T-helper 2 cell treated with Interferon-gamma antibody and Interleukin-4, amounts not matched to agents 5 μg/mL and 100 μg/mL, for 36 hours (primary cell): ENCODE results near the gene RACGAP1.
"Not testable (repeated sequence)": the region's sequence is repeated elsewhere in the genome, so short reads cannot be mapped to it uniquely, and the experiment has no call there.

ENCODE experiments used
- DNase-seq: peaks from one replicate; pipeline ENCODE4 v3.0.0; 2021; ENCODE audit warnings: low spot score
- H3K27ac Mint-ChIP-seq: one replicate; pipeline ENCODE4 v1.8.0; 2021; ENCODE audit warnings: mild to moderate bottlenecking, mixed read lengths
- H3K27me3 Mint-ChIP-seq: one replicate; pipeline ENCODE4 v1.8.0; 2021; ENCODE audit warnings: low read depth, mixed read lengths
- H3K36me3 Mint-ChIP-seq: one replicate; pipeline ENCODE4 v1.8.0; 2021; ENCODE audit warnings: low read depth, mixed read lengths
- H3K4me1 Mint-ChIP-seq: one replicate; pipeline ENCODE4 v1.8.0; 2021; ENCODE audit warnings: low read depth, mixed read lengths
- H3K4me3 Mint-ChIP-seq: one replicate; pipeline ENCODE4 v1.8.0; 2022; ENCODE audit warnings: mild to moderate bottlenecking, moderate library complexity, mixed read lengths
- H3K9me3 Mint-ChIP-seq: one replicate; pipeline ENCODE4 v1.8.0; 2021; ENCODE audit warnings: mixed read lengths

Gene RACGAP1

GRCh38 chr12:50005175-50005574 lies 20.1 kb downstream of the RACGAP1 start:
- H3K4me3 Mint-ChIP-seq = no peak overlapping the region
- DNase-seq = no peak
- no peaks in the 10 kb centered on the region for H3K27me3 Mint-ChIP-seq
- peaks cover 60% of the 10 kb centered on the region for H3K36me3 Mint-ChIP-seq
- peaks cover 11% of the 10 kb centered on the region for H3K4me1 Mint-ChIP-seq
- H3K9me3 Mint-ChIP-seq = no peaks in the 10 kb centered on the region
- H3K27ac Mint-ChIP-seq = no peak overlapping the region

- no peak for DNase-seq
- Mint-ChIP-seq H3K9me3 (no peaks in the 10 kb centered on the region), H3K27me3 (no peaks in the 10 kb centered on the region), H3K27ac (no peak overlapping the region), H3K4me3 (no peak overlapping the region), H3K36me3 (peaks cover 57% of the 10 kb centered on the region), H3K4me1 (peaks cover 9% of the 10 kb centered on the region)
Measured at GRCh38 chr12:50004696-50005095, 20.6 kb downstream of the RACGAP1 start.

DNA sequence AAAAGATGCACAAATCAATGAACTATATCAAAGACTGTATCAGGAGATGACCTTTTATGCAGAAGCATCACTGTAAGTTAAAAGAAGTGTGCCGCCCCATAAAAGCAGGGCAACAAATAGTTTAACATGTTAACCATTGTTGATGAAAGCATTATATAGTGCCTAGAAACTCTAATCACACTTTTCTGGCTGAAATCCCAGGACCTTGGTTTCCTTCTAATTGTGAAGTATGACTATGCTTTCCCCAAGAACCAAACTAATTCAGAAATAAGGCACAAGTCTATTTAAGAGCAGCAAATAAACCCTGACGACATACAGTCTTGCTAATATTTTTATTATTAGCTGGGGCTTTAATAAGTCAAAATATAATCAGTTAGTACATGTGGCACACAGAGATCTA lies 21.7 kb downstream of the RACGAP1 start:
- H3K27ac Mint-ChIP-seq = no peak overlapping the region
- H3K27me3 Mint-ChIP-seq = no peaks in the 10 kb centered on the region
- H3K4me3 Mint-ChIP-seq = no peak overlapping the region
- DNase-seq = no peak
- peaks cover 60% of the 10 kb centered on the region for H3K36me3 Mint-ChIP-seq
- peaks cover 6% of the 10 kb centered on the region for H3K4me1 Mint-ChIP-seq
- no peaks in the 10 kb centered on the region for H3K9me3 Mint-ChIP-seq

- Mint-ChIP-seq H3K36me3 (peaks cover 58% of the 10 kb centered on the region), H3K27me3 (no peaks in the 10 kb centered on the region), H3K4me1 (no peaks in the 10 kb centered on the region), H3K4me3 (no peak overlapping the region), H3K9me3 (no peaks in the 10 kb centered on the region), H3K27ac (no peak overlapping the region)
- DNase-seq = no peak
Measured at GRCh38 chr12:49998453-49998852, 26.8 kb downstream of the RACGAP1 start.

DNA sequence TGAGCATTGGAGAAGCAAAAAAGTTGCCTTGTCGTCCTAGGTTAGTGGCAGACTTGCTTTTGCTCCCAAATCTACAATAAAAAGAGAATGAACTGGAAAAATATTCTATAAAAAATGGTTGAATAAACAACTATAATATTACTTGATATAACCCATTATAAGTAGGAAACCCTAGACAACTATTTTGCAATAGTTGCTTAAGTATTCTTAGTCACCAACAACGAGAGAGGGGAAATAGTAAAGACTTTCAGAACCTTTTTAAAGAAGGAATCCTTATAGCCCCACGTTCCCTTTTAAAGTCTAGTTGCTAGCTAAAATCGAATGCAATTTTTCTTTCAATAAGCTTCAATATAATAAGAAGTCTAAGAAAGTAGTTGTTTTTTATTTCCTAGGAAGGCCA lies 35.0 kb downstream of the RACGAP1 start:
- no peaks in the 10 kb centered on the region for H3K27me3 Mint-ChIP-seq
- H3K27ac Mint-ChIP-seq = no peak overlapping the region
- peaks cover 74% of the 10 kb centered on the region for H3K36me3 Mint-ChIP-seq
- no peak for DNase-seq
- H3K4me3 Mint-ChIP-seq = no peak overlapping the region
- no peaks in the 10 kb centered on the region for H3K4me1 Mint-ChIP-seq
- no peaks in the 10 kb centered on the region for H3K9me3 Mint-ChIP-seq

- not testable (repeated sequence) for DNase-seq, H3K4me1 Mint-ChIP-seq, H3K27me3 Mint-ChIP-seq, H3K9me3 Mint-ChIP-seq, H3K27ac Mint-ChIP-seq, H3K4me3 Mint-ChIP-seq
- peaks cover 67% of the 10 kb centered on the region for H3K36me3 Mint-ChIP-seq
Measured at GRCh38 chr12:49989400-49989799, 35.9 kb downstream of the RACGAP1 start.

DNA sequence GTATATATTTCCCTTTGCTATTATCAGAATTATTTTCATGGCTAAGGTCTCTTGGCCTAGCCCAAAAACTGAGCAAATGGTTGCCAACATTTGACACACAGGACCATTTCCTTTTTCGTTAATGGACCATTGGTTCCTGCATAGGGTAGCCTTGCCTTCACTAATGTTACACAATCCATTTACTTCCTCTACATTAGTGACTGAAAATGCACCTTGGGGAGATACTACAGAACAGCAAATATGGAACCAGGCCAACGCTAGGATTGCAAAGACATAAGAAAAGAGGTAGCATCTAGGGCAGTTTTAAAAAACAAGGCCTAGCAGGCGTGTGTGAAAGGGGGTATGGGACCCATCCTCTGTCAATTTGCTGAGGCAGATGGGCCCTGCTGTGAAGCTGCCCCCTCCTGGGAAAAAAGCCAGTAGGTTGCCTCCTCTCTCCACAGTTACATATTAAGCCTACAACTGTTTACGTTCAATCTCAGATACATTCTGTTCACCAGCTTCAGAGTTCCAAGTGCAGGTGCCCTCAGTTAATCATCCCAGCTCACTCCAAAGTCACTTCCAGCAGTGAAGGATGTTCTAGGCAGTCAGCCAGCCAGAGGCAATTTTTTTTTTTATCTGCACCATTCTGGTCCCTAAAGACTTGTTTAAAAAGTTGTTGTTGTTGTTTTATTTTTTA lies 37.5 kb downstream of the RACGAP1 start:
- peaks cover 56% of the 10 kb centered on the region for H3K36me3 Mint-ChIP-seq
- H3K4me3 Mint-ChIP-seq = no peak overlapping the region
- H3K27me3 Mint-ChIP-seq = no peaks in the 10 kb centered on the region
- peaks cover 2% of the 10 kb centered on the region for H3K4me1 Mint-ChIP-seq
- no peak for DNase-seq
- H3K27ac Mint-ChIP-seq = no peak overlapping the region
- no peaks in the 10 kb centered on the region for H3K9me3 Mint-ChIP-seq

DNA sequence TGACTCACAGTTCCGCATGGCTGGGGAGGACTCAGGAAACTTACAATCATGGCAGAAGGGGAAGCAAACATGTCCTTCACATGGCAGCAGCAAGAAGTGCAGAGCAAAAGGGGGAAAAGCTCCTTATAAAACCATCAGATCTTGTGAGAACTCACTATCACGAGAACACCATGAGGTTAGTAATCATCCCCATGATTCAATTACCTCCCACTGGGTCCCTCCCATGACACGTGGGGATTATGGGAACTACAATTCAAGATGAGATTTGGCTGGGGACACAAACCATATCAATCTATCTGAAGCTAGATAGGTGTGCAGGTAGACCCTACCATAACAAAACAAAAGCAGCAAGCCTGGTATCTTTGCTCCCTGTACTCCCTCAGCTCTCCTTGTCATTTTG lies 38.8 kb downstream of the RACGAP1 start:
- not testable (repeated sequence) for H3K4me1 Mint-ChIP-seq, H3K27me3 Mint-ChIP-seq, H3K9me3 Mint-ChIP-seq, H3K4me3 Mint-ChIP-seq, H3K27ac Mint-ChIP-seq, DNase-seq
- peaks cover 44% of the 10 kb centered on the region for H3K36me3 Mint-ChIP-seq

GRCh38 chr12:49985981-49986380 lies 39.3 kb downstream of the RACGAP1 start:
- Mint-ChIP-seq H3K4me1 (peaks cover 2% of the 10 kb centered on the region), H3K27ac (no peak overlapping the region), H3K27me3 (no peaks in the 10 kb centered on the region), H3K9me3 (no peaks in the 10 kb centered on the region), H3K36me3 (peaks cover 44% of the 10 kb centered on the region), H3K4me3 (no peak overlapping the region)
- DNase-seq = no peak

DNA sequence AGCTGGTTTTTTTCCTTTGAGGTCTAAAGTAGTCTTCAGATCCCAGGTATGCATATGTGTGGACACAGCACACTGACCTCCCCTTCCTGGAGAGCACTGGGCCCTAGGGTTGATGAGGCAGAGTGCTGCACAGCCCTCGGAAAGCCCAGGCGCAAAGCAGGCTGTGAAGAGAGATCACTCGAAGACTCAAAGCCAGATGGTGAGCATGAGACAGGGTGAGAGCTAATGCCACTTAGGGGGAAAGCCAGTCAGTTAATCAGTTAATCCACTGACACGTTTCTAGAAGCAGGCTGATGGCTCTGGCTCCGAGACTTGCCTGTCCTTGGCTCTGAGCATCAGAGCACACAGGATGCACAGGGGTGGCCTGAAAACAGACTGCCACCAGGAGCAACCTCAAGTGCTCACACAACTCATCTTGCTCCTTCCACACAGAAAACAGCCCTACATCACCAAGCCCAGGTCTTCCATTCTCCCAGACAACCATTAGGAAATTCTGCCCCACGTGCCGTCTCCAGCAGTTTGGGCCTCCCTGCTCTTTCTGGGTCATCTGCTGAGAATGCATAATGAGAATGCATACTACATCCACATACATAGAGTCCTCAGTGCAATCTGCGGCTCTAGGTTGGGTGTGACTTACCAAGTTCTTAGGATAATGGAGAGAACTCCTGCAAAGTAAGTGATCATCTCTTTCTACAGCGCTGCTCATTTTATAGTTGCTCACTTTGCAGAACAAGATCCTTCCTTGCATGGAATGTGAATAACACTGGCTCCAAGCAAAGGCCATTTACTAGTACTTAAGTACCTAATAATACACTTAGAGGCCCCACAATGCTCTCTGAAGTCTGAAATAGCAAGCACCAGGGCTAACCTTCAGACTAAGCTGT lies 40.6 kb downstream of the RACGAP1 start:
- Mint-ChIP-seq H3K4me1 (peaks cover 2% of the 10 kb centered on the region), H3K36me3 (peaks cover 35% of the 10 kb centered on the region), H3K27ac (no peak overlapping the region), H3K27me3 (no peaks in the 10 kb centered on the region), H3K4me3 (no peak overlapping the region), H3K9me3 (no peaks in the 10 kb centered on the region)
- no peak for DNase-seq

GRCh38 chr12:49983892-49984291 lies 41.4 kb downstream of the RACGAP1 start:
- Mint-ChIP-seq H3K4me1 (peaks cover 2% of the 10 kb centered on the region), H3K9me3 (no peaks in the 10 kb centered on the region), H3K4me3 (no peak overlapping the region), H3K27me3 (no peaks in the 10 kb centered on the region), H3K36me3 (peaks cover 29% of the 10 kb centered on the region), H3K27ac (no peak overlapping the region)
- DNase-seq = no peak

DNA sequence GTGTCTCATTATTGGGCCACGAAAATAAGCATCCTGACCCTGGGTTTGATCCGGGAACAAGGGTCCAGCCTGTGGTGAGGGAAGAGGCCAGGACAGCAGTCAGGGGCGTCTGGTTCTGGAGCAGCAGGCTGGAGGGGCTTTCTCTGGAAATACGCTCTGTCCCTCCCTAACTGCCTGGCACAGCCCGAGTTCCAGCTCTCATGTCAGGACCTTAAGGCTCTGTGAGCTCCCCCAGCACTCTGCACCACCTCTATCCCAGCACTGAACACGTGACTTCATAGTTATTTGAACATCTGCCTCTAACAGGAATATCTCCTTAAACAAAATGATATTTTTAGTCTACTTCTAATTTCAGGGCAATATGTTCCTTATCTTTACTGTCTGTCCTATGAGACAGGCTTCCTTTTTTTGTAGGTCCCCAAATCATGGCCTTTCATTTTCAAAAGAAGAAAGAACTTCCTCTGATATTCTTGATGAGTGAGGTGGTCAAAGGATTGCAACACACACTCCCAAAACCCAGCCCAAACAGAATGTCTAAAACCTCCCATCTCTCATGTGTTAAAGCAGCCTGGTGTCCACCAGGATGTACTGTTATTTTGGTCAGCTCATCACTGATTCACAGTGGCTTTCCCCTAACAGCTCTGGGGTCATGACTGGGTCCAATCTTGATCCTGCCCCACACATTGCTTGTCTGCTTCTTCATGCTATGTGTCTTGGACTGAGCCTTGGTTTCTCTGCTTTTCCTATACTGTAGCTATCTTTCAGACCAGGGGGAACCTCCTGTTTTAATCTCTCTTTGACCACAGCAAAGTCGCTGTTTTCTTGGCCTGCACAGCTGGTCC lies 42.8 kb downstream of the RACGAP1 start:
- Mint-ChIP-seq H3K4me1 (peaks cover 2% of the 10 kb centered on the region), H3K9me3 (no peaks in the 10 kb centered on the region), H3K27ac (no peak overlapping the region), H3K36me3 (peaks cover 17% of the 10 kb centered on the region), H3K27me3 (no peaks in the 10 kb centered on the region), H3K4me3 (no peak overlapping the region)
- DNase-seq = no peak

DNA sequence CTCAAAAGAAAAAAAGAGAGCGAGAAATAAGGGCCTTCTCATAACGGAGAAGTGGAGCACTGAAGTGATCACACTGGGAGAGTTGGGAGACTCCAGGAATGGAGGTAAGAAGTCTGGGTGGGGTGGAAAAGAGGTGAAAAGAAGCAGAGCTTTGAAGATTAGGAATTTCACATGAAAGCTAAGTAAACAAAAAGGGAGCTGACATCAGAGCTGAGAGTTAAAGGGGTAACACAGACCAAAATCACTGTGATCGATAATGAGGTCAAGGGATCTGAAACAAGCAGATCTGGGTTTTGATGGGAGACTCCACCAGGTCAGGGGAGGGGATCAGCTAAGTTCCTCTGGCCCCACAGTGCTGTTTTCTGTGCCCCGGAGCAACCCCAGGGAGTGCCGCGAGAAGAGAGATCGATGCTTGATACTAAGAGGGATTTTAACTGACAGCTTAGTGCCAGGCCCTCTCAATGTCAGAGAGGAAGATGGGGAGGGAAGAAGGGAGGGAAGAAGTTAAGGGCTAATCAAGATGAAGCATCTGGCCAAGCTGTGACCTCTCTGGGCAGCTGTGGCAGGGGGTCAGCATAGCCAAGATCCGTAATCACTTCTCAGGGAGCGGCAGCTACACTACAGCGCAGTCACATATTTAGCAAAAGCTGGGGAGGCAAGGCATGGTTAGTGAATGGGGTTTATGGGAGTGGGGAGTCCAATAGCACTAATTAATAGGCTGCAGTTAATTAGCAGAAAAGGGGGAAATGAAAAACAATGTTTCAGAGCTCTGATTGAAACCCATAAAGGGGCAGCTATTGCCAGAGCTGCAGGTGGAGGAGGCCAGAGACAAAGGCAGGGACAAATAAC lies 44.6 kb downstream of the RACGAP1 start:
- no peak for DNase-seq
- Mint-ChIP-seq H3K4me3 (no peak overlapping the region), H3K4me1 (peaks cover 2% of the 10 kb centered on the region), H3K27me3 (no peaks in the 10 kb centered on the region), H3K27ac (no peak overlapping the region), H3K36me3 (peaks cover 4% of the 10 kb centered on the region), H3K9me3 (no peaks in the 10 kb centered on the region)
